ENCODE measurements around the gene DNAJB2. TPM values are rescaled to one million over a fixed set of nuclear protein-coding genes. Genes with fewer than 3 reads are reported as not detected.

Gene DNAJB2
- total and polyA plus RNA-seq, 2 of the 8 experiments (the other 6 are each of a cell fraction or from before 2014, with no cell fraction given) = 21.0 to 26.3 TPM

GRCh38 chr2:219261024-219261855 lies 17.9 kb upstream of the DNAJB2 start:
- WGBS, 2 experiments (ENCODE audit: extremely low coverage in 1 of 2, insufficient coverage in 1 of 2, insufficient read length in 1 of 2, insufficient replicate concordance in 2 of 2, low coverage in 1 of 2, low lambda C conversion rate in 2 of 2, missing lambda C conversion rate in 1 of 2) = 85% methylated on average over 5 of the region's 5 CpGs; no CpG with 5 or more reads in 1 of the 2 experiments
- Histone ChIP-seq H3K27ac (ENCODE audit: low read depth, low read length) (no peak overlapping the region), H3K23me2 (ENCODE audit: low read depth, low read length) (no peaks in the 10 kb centered on the region), H4K20me1 (replicated peaks in 1 of 2; ENCODE audit: control insufficient read depth in 1 of 2, insufficient read depth in 2 of 2, low read length in 2 of 2) (no peaks in the 10 kb centered on the region), H3K4me3 (ENCODE audit: extremely low read depth in 1 of 4, insufficient read depth in 2 of 4, low read depth in 3 of 4, low read length in 4 of 4) (no peak overlapping the region), H3K56ac (replicated peaks; ENCODE audit: insufficient read length, low read depth, low read length) (no peak overlapping the region), H3K79me2 (ENCODE audit: control insufficient read depth in 1 of 2, insufficient read depth in 2 of 2, low read length in 2 of 2) (no peaks in the 10 kb centered on the region), H2BK12ac (ENCODE audit: low read depth, low read length) (no peak overlapping the region), H3K9me3 (ENCODE audit: insufficient read depth in 2 of 2, low read depth in 1 of 2, low read length in 1 of 2) (no peaks in the 10 kb centered on the region), H3K9ac (replicated peaks in 1 of 4; ENCODE audit: extremely low read depth in 1 of 4, low read depth in 3 of 4, low read length in 3 of 4) (no peak overlapping the region), H3K4me2 (ENCODE audit: insufficient read depth in 1 of 2, low read depth in 2 of 2, low read length in 2 of 2) (no peak overlapping the region), H2BK120ac (replicated peaks; ENCODE audit: low read depth, low read length) (no peak overlapping the region), H4K5ac (ENCODE audit: insufficient read length, low read depth, low read length) (no peak overlapping the region), H4K91ac (replicated peaks; ENCODE audit: insufficient read length, low read length) (no peak overlapping the region), H2BK20ac (ENCODE audit: low read length) (no peak overlapping the region), H2BK15ac (ENCODE audit: low read length) (no peak overlapping the region), H2BK5ac (ENCODE audit: low read depth, low read length) (no peak overlapping the region), H3K18ac (ENCODE audit: extremely low read depth, low read length) (no peak overlapping the region), H3K4me1 (replicated peaks in 1 of 4; ENCODE audit: control insufficient read depth in 3 of 4, insufficient read depth in 4 of 4, low read length in 3 of 4) (no peaks in the 10 kb centered on the region), H3K23ac (ENCODE audit: insufficient read length) (no peak overlapping the region), H3K36me3 (ENCODE audit: control insufficient read depth in 2 of 4, insufficient read depth in 4 of 4, low read length in 3 of 4) (no peaks in the 10 kb centered on the region), H2AK5ac (ENCODE audit: low read depth, low read length) (no peak overlapping the region), H3K79me1 (ENCODE audit: low read depth, low read length) (no peaks in the 10 kb centered on the region), H3K14ac (ENCODE audit: insufficient read length) (no peak overlapping the region), H4K8ac (ENCODE audit: extremely low read depth, insufficient read depth, low read length) (no peak overlapping the region), H3K27me3 (replicated peaks in 1 of 4; ENCODE audit: control insufficient read depth in 3 of 4, extremely low read depth in 1 of 4, insufficient read depth in 3 of 4, low read length in 3 of 4) (peaks cover 0 to 7% (median 3%) of the 10 kb centered on the region in 4 experiments; a peak in 6 of 7 replicates), H3K4ac (replicated peaks; ENCODE audit: insufficient read length, low read depth, low read length) (no peak overlapping the region), H2AFZ (ENCODE audit: low read length) (no peak overlapping the region)
- ChIA-PET CTCF (ENCODE audit: partially characterized antibody) (interaction anchor here (0.8 to 6.5 kb wide), 10 partner anchors 9 to 128 kb away, joined by 3 to 37 read pairs (median 5); partner anchors contain the start of gene TUBA4B), POLR2A (ENCODE audit: partially characterized antibody) (interaction anchor here (1.0 to 2.7 kb wide), 6 partner anchors 9 to 53 kb away, joined by 3 to 15 read pairs (median 4); partner anchors contain the start of genes GLB1L, STK16 and TUBA4B)
- no peak for FAIRE-seq
- DNase-seq (ENCODE audit: low read depth in 1 of 2, low spot score in 2 of 2) = no peak
- no peak for TF ChIP-seq TCF12 (IDR thresholded peaks at IDR 0.05; ENCODE audit: low read depth, low read length)

All from H1 (cell line).